IMR-90 (cell line): Measurements from ENCODE around the gene SYT8. TPM values are rescaled to one million over a fixed set of nuclear protein-coding genes. Genes with fewer than 3 reads are reported as not detected.

Experiments
- ATAC-seq: fragments of 200-7000 bp; cut with Tn5 transposase; 2 replicates; pipeline ENCODE4 v1.9.1; 2020; ENCODE audit warnings: low read depth, mild to moderate bottlenecking, moderate library complexity
- BruUV-seq: library from RNA; stranded (reverse); fragments of 400-500 nt; replicated peaks from 2 replicates; lab custom pipeline; 2021; lab: Mats Ljungman, UMichigan
- CTCF ChIA-PET: fragments of 300-600 bp; formaldehyde crosslinking; extraction: SDS; loops from one replicate; lab custom pipeline; 2021; ENCODE audit warnings: antibody characterized with exemption; lab: Yijun Ruan, JAX
- POLR2A ChIA-PET: fragments of 300-600 bp; sonication (Branson Sonifier 250); formaldehyde crosslinking; loops from one replicate; lab custom pipeline; 2022; ENCODE audit warnings: antibody characterized with exemption; ENCODE audit not compliant: unreplicated experiment; lab: Charles Lee
- DNase-seq: peaks from one replicate; pipeline ENCODE4 v3.0.0; 2013
- H2AFZ ChIP-seq: replicated peaks from 2 replicates; pipeline ENCODE3; 2013; ENCODE audit warnings: low read length, mild to moderate bottlenecking; ENCODE audit not compliant: poor library complexity
- H2AK5ac ChIP-seq: 2 replicates; pipeline ENCODE4 v1.6.1; 2013; ENCODE audit warnings: low read depth, low read length, inconsistent platforms
- H2AK9ac ChIP-seq: replicated peaks from 2 replicates; pipeline ENCODE3; 2013; ENCODE audit warnings: mild to moderate bottlenecking, low read depth, low read length, moderate library complexity; ENCODE audit not compliant: poor library complexity
- H2BK120ac ChIP-seq: 2 replicates; pipeline ENCODE4 v1.6.1; 2013; ENCODE audit warnings: low read depth, low read length, inconsistent platforms
- H2BK15ac ChIP-seq: 3 replicates; pipeline ENCODE4 v1.6.1; 2013; ENCODE audit warnings: low read depth, low read length, inconsistent platforms
- H2BK20ac ChIP-seq: 2 replicates; pipeline ENCODE4 v1.6.1; 2013; ENCODE audit warnings: low read depth, mild to moderate bottlenecking, inconsistent platforms, low read length, moderate library complexity
- H2BK5ac ChIP-seq: 2 replicates; pipeline ENCODE4 v1.6.1; 2013; ENCODE audit warnings: mild to moderate bottlenecking, low read depth, low read length, inconsistent platforms; ENCODE audit not compliant: poor library complexity, severe bottlenecking
- H3K14ac ChIP-seq: replicated peaks from 2 replicates; pipeline ENCODE4 v1.6.1; 2013; ENCODE audit warnings: low read depth, low read length, inconsistent platforms
- H3K18ac ChIP-seq: 2 replicates; pipeline ENCODE4 v1.6.1; 2013; ENCODE audit warnings: low read depth, low read length, control low read depth
- H3K23ac ChIP-seq: 2 replicates; pipeline ENCODE4 v1.6.1; 2013; ENCODE audit warnings: low read depth, low read length, inconsistent platforms
- H3K27ac ChIP-seq: 2 replicates; pipeline ENCODE4 v1.5.1; 2013; ENCODE audit warnings: mild to moderate bottlenecking, control low read depth, low read length; ENCODE audit not compliant: insufficient read depth
- H3K27me3 ChIP-seq: 2 replicates; pipeline ENCODE4 v1.6.1; 2013; ENCODE audit warnings: low read length; ENCODE audit not compliant: control insufficient read depth, insufficient read depth
- H3K36me3 ChIP-seq: 2 replicates; pipeline ENCODE4 v1.6.1; 2013; ENCODE audit warnings: low read length, mixed read lengths; ENCODE audit not compliant: control insufficient read depth, insufficient read depth
- H3K4ac ChIP-seq: 2 replicates; pipeline ENCODE4 v1.6.1; 2013; ENCODE audit warnings: low read depth, low read length, inconsistent platforms
- H3K4me1 ChIP-seq: 2 replicates; pipeline ENCODE4 v1.6.1; 2013; ENCODE audit warnings: low read length, mixed read lengths; ENCODE audit not compliant: control insufficient read depth, insufficient read depth
- H3K4me2 ChIP-seq: 2 replicates; pipeline ENCODE4 v1.6.1; 2013; ENCODE audit warnings: low read depth, mild to moderate bottlenecking, control low read depth, low read length, moderate library complexity
- H3K4me3 ChIP-seq: 2 replicates; pipeline ENCODE4 v1.5.1; 2013; ENCODE audit warnings: low read depth, mild to moderate bottlenecking, control low read depth, low read length, moderate library complexity; ENCODE audit not compliant: insufficient read depth
- H3K56ac ChIP-seq: 2 replicates; pipeline ENCODE4 v1.6.1; 2013; ENCODE audit warnings: low read length, inconsistent platforms; ENCODE audit not compliant: insufficient read depth; ENCODE audit errors: extremely low read depth
- H3K79me1 ChIP-seq, 2 experiments: 2 replicates each; pipeline ENCODE4 v1.6.1; 2013; ENCODE audit warnings: low read length in 2 of 2, inconsistent platforms in 1 of 2, low read depth in 1 of 2
- H3K9ac ChIP-seq: 2 replicates; pipeline ENCODE4 v1.6.1; 2013; ENCODE audit warnings: low read depth, low read length, control low read depth
- H3K9me1 ChIP-seq: 2 replicates; pipeline ENCODE4 v1.6.1; 2013; ENCODE audit warnings: low read length, inconsistent platforms; ENCODE audit not compliant: insufficient read depth
- H3K9me3 ChIP-seq: 2 replicates; pipeline ENCODE4 v1.6.1; 2013; ENCODE audit warnings: low read length; ENCODE audit not compliant: control insufficient read depth, insufficient read depth
- H4K20me1 ChIP-seq: 2 replicates; pipeline ENCODE4 v1.6.1; 2013; ENCODE audit warnings: low read length, inconsistent platforms; ENCODE audit not compliant: insufficient read depth
- H4K5ac ChIP-seq: 2 replicates; pipeline ENCODE4 v1.6.1; 2013; ENCODE audit warnings: mild to moderate bottlenecking, low read depth, low read length, control low read depth
- H4K8ac ChIP-seq, 2 experiments: 2 replicates each; pipeline ENCODE4 v1.6.1; 2013; ENCODE audit warnings: low read depth in 2 of 2, low read length in 2 of 2, control low read depth in 1 of 2, inconsistent platforms in 1 of 2
- H4K91ac ChIP-seq: 2 replicates; pipeline ENCODE4 v1.6.1; 2013; ENCODE audit warnings: low read depth, low read length, inconsistent platforms; ENCODE audit not compliant: insufficient read depth
- BHLHE40 ChIP-seq: fragments of 150-350 bp; IDR thresholded peaks from 2 replicates; pipeline ENCODE4 v1.6.1; 2016; ENCODE audit warnings: mild to moderate bottlenecking, low read depth, low read length
- MXI1 ChIP-seq: IDR thresholded peaks from 2 replicates; pipeline ENCODE4 v1.6.1; 2012; ENCODE audit warnings: low read depth, mild to moderate bottlenecking, low read length, moderate library complexity, borderline replicate concordance
- RCOR1 ChIP-seq: IDR thresholded peaks from 2 replicates; pipeline ENCODE4 v1.6.1; 2012; ENCODE audit warnings: mild to moderate bottlenecking, low read length, improper control_type of control experiment; ENCODE audit not compliant: insufficient replicate concordance
- SMC3 ChIP-seq: fragments of 150-350 bp; IDR thresholded peaks from 2 replicates; pipeline ENCODE4 v1.6.1; 2016; ENCODE audit warnings: low read depth, mild to moderate bottlenecking, antibody characterized with exemption, low read length, moderate library complexity
- WGBS, 2 experiments: methylation state at CpG; one replicate each; pipeline versions ENCODE4 v1.1.5 to v1.1.7; 2013; ENCODE audit warnings: missing lambda C conversion rate in 2 of 2; ENCODE audit not compliant: insufficient read length in 1 of 2; ENCODE audit errors: extremely low coverage in 2 of 2; 5-methylcytosine and 5-hydroxymethylcytosine counted together
- dilution Hi-C: fragments of 300-500 bp; cut with HindIII; formaldehyde crosslinking; loops from one replicate; pipeline ENCODE4 v1.14.3; 2018; ENCODE audit warnings: low sequenced_read_pairs; ENCODE audit not compliant: unreplicated experiment
- in situ Hi-C: fragments of 300-500 bp; cut with MboI; formaldehyde crosslinking; loops from 3 replicates; pipeline ENCODE4 v1.14.3; 2019; ENCODE audit warnings: low sequenced_read_pairs, inconsistent platforms, mixed read lengths
- intact Hi-C: fragments of 100-400 bp; cut with micrococcal nuclease; formaldehyde crosslinking; loops from 2 replicates; pipeline ENCODE4 v1.10.0; 2022
- polyA plus RNA-seq, 3 experiments: library from polyadenylated mRNA; depleted of rRNA; stranded (reverse); fragments of >200 nt; gene quantifications; 2 replicates each; pipeline ENCODE4 v1.2.3, GENCODE V29; 2012; ENCODE audit warnings: low replicate concordance in 1 of 3
- total RNA-seq: library from RNA; depleted of rRNA; stranded (reverse); fragments of >200 nt; gene quantifications from 2 replicates; pipeline ENCODE4 v1.2.3, GENCODE V29; 2012

The SYT8 gene
- total and polyA plus RNA-seq, 2 of the 4 experiments (the other 2 are of a cell fraction) = not detected

DNA sequence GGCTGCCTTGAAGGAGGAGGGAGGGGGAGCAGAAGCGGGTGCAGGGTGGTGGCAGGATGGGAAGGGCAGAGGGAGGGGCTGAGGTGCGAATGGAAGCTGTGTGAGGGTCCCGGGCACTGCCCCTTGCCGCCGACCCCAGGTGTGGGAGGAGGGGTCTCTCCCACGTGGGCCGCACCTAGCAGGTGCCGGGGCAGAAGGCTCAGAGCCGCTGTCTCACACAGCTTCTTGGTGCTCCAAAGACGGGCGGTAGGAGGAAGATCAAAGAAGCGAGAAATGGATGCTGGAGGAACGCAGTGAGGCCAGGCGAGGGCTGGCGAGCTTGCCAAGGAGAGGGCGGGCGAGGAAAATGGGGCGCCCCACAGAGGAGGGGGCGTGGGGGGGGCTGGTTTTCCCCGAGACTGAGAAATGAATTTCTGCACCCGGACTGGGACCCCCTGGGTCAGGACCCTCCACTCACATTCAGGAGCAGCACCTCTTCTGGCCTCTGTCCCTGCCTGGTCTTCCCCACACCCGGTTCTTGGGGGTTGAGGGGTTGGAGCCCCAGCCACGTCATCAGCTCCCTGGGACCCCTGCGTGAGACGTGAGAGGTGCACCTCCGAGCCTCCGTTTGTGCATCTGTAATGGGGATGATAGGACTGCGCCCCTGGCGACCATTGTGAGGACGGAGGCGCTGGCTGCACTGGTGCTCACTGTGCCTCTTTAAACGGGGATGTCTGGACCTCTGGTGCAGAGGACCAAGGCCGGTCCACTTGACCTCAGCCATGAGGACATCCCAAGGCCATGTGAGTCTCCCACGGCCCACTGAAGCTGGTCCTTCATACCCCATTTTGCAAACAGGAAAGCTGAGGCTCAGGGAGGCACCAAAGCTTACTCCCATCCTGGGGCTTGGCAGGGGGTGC, 34.9 kb downstream of the SYT8 start:
- Histone ChIP-seq H3K4me3 (no peak overlapping the region), H4K5ac (no peak overlapping the region), H3K27me3 (peaks cover 22% of the 10 kb centered on the region; the same call in 1 of the 2 replicates), H3K18ac (no peak overlapping the region), H4K91ac (no peak overlapping the region), H2AFZ (no peak overlapping the region), H2AK9ac (no peak overlapping the region), H2BK20ac (no peak overlapping the region), H3K9me3 (no peaks in the 10 kb centered on the region), H3K9me1 (no peaks in the 10 kb centered on the region), H3K79me1 (no peaks in the 10 kb centered on the region), H3K4me2 (no peak overlapping the region), H3K9ac (no peak overlapping the region), H3K36me3 (no peaks in the 10 kb centered on the region), H3K56ac (no peak overlapping the region), H4K8ac (no peak overlapping the region), H3K23ac (no peak overlapping the region), H3K4me1 (peaks cover 2% of the 10 kb centered on the region; the same call in 1 of the 2 replicates), H2BK120ac (no peak overlapping the region), H2BK5ac (no peak overlapping the region), H3K14ac (no peak overlapping the region), H3K27ac (no peak overlapping the region), H3K4ac (no peak overlapping the region), H4K20me1 (no peaks in the 10 kb centered on the region), H2AK5ac (no peak overlapping the region), H2BK15ac (no peak overlapping the region)
- 0 out of 2 replicates have a peak, but pooled peaks have one; percentile 27 for ATAC-seq
- WGBS, 2 experiments = 60% methylated on average over 7 of the region's 34 CpGs; no CpG with 5 or more reads in 1 of the 2 experiments
- intact Hi-C loops = no loop called here
- no peak for DNase-seq
- ChIA-PET POLR2A (no interaction called here), CTCF (interaction anchor here (1.0 kb wide), 1 partner anchor 12 kb away, joined by 3 read pairs; no protein-coding TSS in a partner anchor)
- dilution Hi-C loops = no loop called here
- TF ChIP-seq RCOR1 = no peak
- TF ChIP-seq SMC3 = no peak
- TF ChIP-seq BHLHE40 = no peak
- no peak for TF ChIP-seq MXI1
- BruUV-seq = no TSS peak
- in situ Hi-C loops = no loop called here
